HG03045 (cell line): ENCODE results near the gene COL4A1.

Source experiments
- ATAC-seq: cut with Tn5 transposase; IDR thresholded peaks from one replicate; pipeline ENCODE4 v1.9.1; 2021; ENCODE audit warnings: mild to moderate bottlenecking, moderate library complexity; ENCODE audit not compliant: unreplicated experiment

Gene COL4A1

GRCh38 chr13:110280231-110280813 lies 26.6 kb downstream of the COL4A1 start:
- no peak for ATAC-seq

GRCh38 chr13:110279684-110280083 lies 27.3 kb downstream of the COL4A1 start:
- ATAC-seq, result no peak

- no peak for ATAC-seq
These were observed 28.1 kb downstream of the COL4A1 start for GRCh38 chr13:110278859-110279258.

- no peak for ATAC-seq
These were observed 29.5 kb downstream of the COL4A1 start for GRCh38 chr13:110277357-110277975.

- no peak for ATAC-seq
These were observed 30.4 kb downstream of the COL4A1 start for GRCh38 chr13:110276553-110276950.

- ATAC-seq, result no peak
These were observed 30.9 kb downstream of the COL4A1 start for GRCh38 chr13:110275931-110276552.

GRCh38 chr13:110274687-110275086 lies 32.3 kb downstream of the COL4A1 start:
- no peak for ATAC-seq

- ATAC-seq, result no peak
These were observed 33.7 kb downstream of the COL4A1 start for GRCh38 chr13:110273254-110273653.

- no peak for ATAC-seq
These were observed 34.3 kb downstream of the COL4A1 start for GRCh38 chr13:110272651-110273050.

- no peak for ATAC-seq
These were observed 34.7 kb downstream of the COL4A1 start for GRCh38 chr13:110272227-110272626.

GRCh38 chr13:110271313-110271712 lies 35.6 kb downstream of the COL4A1 start:
- ATAC-seq, result no peak

- ATAC-seq, result no peak
These were observed 36.5 kb downstream of the COL4A1 start for GRCh38 chr13:110270507-110270906.

GRCh38 chr13:110269509-110270185 lies 37.3 kb downstream of the COL4A1 start:
- ATAC-seq, result no peak

GRCh38 chr13:110268576-110269185 lies 38.3 kb downstream of the COL4A1 start:
- no peak for ATAC-seq

GRCh38 chr13:110268061-110268460 lies 38.9 kb downstream of the COL4A1 start:
- ATAC-seq, result no peak

GRCh38 chr13:110266983-110267382 lies 40.0 kb downstream of the COL4A1 start:
- ATAC-seq, result no peak

GRCh38 chr13:110266431-110266809 lies 40.5 kb downstream of the COL4A1 start:
- ATAC-seq, result no peak

GRCh38 chr13:110265682-110266430 lies 41.1 kb downstream of the COL4A1 start:
- no peak for ATAC-seq

- ATAC-seq, result no peak
These were observed 41.6 kb downstream of the COL4A1 start for GRCh38 chr13:110265341-110265681.

GRCh38 chr13:110264685-110265275 lies 42.2 kb downstream of the COL4A1 start:
- ATAC-seq, result no peak

GRCh38 chr13:110263888-110264287 lies 43.1 kb downstream of the COL4A1 start:
- no peak for ATAC-seq
